Spleen (tissue), 11 donors: ENCODE measurements around the gene SFXN3. TPM values are rescaled to one million over a fixed set of nuclear protein-coding genes. Genes with fewer than 3 reads are reported as not detected.
A peak's percentile ranks its signal among the peaks of the same experiment; 100 is the strongest.

Experiments used
- DNase-seq: peaks from one replicate; pipeline ENCODE4 v3.0.0-alpha.2; 2020
- H3K27ac ChIP-seq, 8 donors: fragments of 200-600 bp; sonication (generic) in 7 of 8; 1 replicate in 4 of 8; 2 replicates in 4 of 8; pipeline versions ENCODE4 v1.5.0 to v1.8.0; 2016 to 2021; ENCODE audit warnings: inconsistent platforms in 4 of 8, mild to moderate bottlenecking in 4 of 8, moderate library complexity in 1 of 8
- H3K27me3 ChIP-seq, 7 donors: fragments of 200-600 bp; sonication (generic) in 6 of 7; replicated peaks in 1 of 7; 1 replicate in 4 of 7; 2 replicates in 3 of 7; pipeline versions ENCODE4 v1.5.0 to v1.8.0; 2016 to 2021; ENCODE audit warnings: inconsistent platforms in 3 of 7, mild to moderate bottlenecking in 1 of 7
- H3K36me3 ChIP-seq, 6 donors: fragments of 200-600 bp; sonication (generic) in 5 of 6; 1 replicate in 4 of 6; 2 replicates in 2 of 6; pipeline versions ENCODE4 v1.5.0 to v1.8.0; 2016 to 2021; ENCODE audit warnings: inconsistent platforms in 2 of 6
- H3K4me1 ChIP-seq, 6 donors: fragments of 200-600 bp; sonication (generic) in 5 of 6; 1 replicate in 3 of 6; 2 replicates in 3 of 6; pipeline versions ENCODE4 v1.5.0 to v1.8.0; 2016 to 2021; ENCODE audit warnings: inconsistent platforms in 3 of 6
- H3K4me3 ChIP-seq, 8 donors: fragments of 200-600 bp; sonication (generic) in 7 of 8; 1 replicate in 4 of 8; 2 replicates in 4 of 8; pipeline versions ENCODE4 v1.5.0 to v1.8.0; 2016 to 2021; ENCODE audit warnings: inconsistent platforms in 4 of 8, mild to moderate bottlenecking in 4 of 8, moderate library complexity in 2 of 8
- H3K9me3 ChIP-seq, 8 donors: fragments of 200-600 bp; sonication (generic) in 7 of 8; 1 replicate in 4 of 8; 2 replicates in 4 of 8; pipeline versions ENCODE4 v1.5.0 to v1.8.0; 2016 to 2021; ENCODE audit warnings: inconsistent platforms in 4 of 8
- CTCF ChIP-seq, 11 experiments: fragments of 200-600 bp in 7 of 11; fragments of 450-650 bp in 4 of 11; sonication (generic) in 4 of 11; IDR thresholded peaks in 8 of 11; conservative IDR thresholded peaks in 3 of 11; 1 replicate in 7 of 11; 2 replicates in 4 of 11; pipeline versions ENCODE4 v1.4.0 to v1.8.0; 2016 to 2021; ENCODE audit warnings: antibody characterized with exemption in 11 of 11, inconsistent platforms in 4 of 11, mild to moderate bottlenecking in 1 of 11
- POLR2A ChIP-seq, 3 donors: fragments of 450-650 bp; IDR thresholded peaks; one replicate each; pipeline ENCODE4 v1.5.1; 2017; ENCODE audit warnings: antibody characterized with exemption in 3 of 3, mild to moderate bottlenecking in 1 of 3
- POLR2AphosphoS5 ChIP-seq, 3 donors: sonication (generic); formaldehyde crosslinking; IDR thresholded peaks; one replicate each; pipeline ENCODE4 v1.5.1; 2017; ENCODE audit warnings: antibody characterized with exemption in 3 of 3
- WGBS, 5 donors: extraction: QIAGEN DNeasy Blood & Tissue Kit in 3 of 5; methylation state at CpG; one replicate each; pipeline versions ENCODE4 v1.1.5 to v1.1.7; 2013 to 2018; 5-methylcytosine and 5-hydroxymethylcytosine counted together
- intact Hi-C: fragments of 100-400 bp; cut with DNase I; formaldehyde crosslinking; loops from one replicate; pipeline ENCODE4 v1.15.0; 2023; ENCODE audit warnings: low total_unique reads
- polyA plus RNA-seq, 3 donors: library from polyadenylated mRNA; stranded (reverse); fragments of 200-250 nt; gene quantifications; one replicate each; pipeline ENCODE4 v1.2.1, GENCODE V29; 2013
- total RNA-seq, 7 donors: library from RNA; depleted of rRNA in 3 of 7; stranded (reverse); fragments of >200 nt in 3 of 7; fragmentation: NEBNext Ultra II Directional in 4 of 7; extraction: Animal tissue kit (Norgen Biotek cat#: 25700) in 4 of 7; gene quantifications; one replicate each; pipeline versions ENCODE4 v1.1.0 to v1.2.1, GENCODE V29; 2016 to 2021
- donor health status: healthy with polysubstance abuse.
- donor health status: DM: no; HTN: no; CAD: no; lungs with moderate emphysema.
- donor health status: DM: no; HTN: no; CAD: no.
- donor health status: Bipolar disorder and iron deficiency.
- donor health status: healthy.
- donor health status: DM: no; HTN: no; CAD: no.
- donor health status: DM: yes; HTN: yes; CAD: no.

Gene SFXN3
- total and polyA plus RNA-seq, 10 donors, result 7.9 to 70.0 (median 38.5) TPM

GRCh38 chr10:101006593-101007098 lies 24.4 kb upstream of the SFXN3 start:
- peaks cover 0 to 54% (median 31%) of the 10 kb centered on the region in 6 donors for H3K36me3 ChIP-seq
- DNase-seq, result peak; percentile 75
- intact Hi-C loops, result no loop called here
- H3K27ac ChIP-seq, result peak overlapping the region in 4 of 8 donors; percentile 31 to 51 (median 37)
- 82 to 95% (median 90%) methylated on average over 20 to 33 of the region's 33 CpGs for WGBS, 5 donors
- H3K9me3 ChIP-seq, result no peaks in the 10 kb centered on the region
- no peaks in the 10 kb centered on the region for H3K27me3 ChIP-seq
- no peak overlapping the region for H3K4me3 ChIP-seq
- TF ChIP-seq POLR2A (IDR thresholded peaks at IDR 0.05) (no peak), POLR2AphosphoS5 (IDR thresholded peaks at IDR 0.05) (peak in 1 of 3 donors; percentile 62)
- H3K4me1 ChIP-seq, result peaks cover 0 to 67% (median 19%) of the 10 kb centered on the region in 6 donors

GRCh38 chr10:101007099-101007711 lies 23.8 kb upstream of the SFXN3 start:
- H3K27ac ChIP-seq, result peak overlapping the region in 5 of 8 donors; percentile 31 to 51 (median 38)
- H3K4me3 ChIP-seq, result no peak overlapping the region
- no peak for DNase-seq
- intact Hi-C loops, result no loop called here
- H3K9me3 ChIP-seq, result no peaks in the 10 kb centered on the region
- H3K36me3 ChIP-seq, result peaks cover 0 to 54% (median 31%) of the 10 kb centered on the region in 6 donors
- H3K27me3 ChIP-seq, result no peaks in the 10 kb centered on the region
- no peak for TF ChIP-seq CTCF (IDR thresholded peaks at IDR 0.05 in 8 of 11, conservative IDR thresholded peaks at IDR 0.05 in 3 of 11)
- TF ChIP-seq POLR2A (IDR thresholded peaks at IDR 0.05), result no peak
- TF ChIP-seq POLR2AphosphoS5 (IDR thresholded peaks at IDR 0.05), result no peak
- H3K4me1 ChIP-seq, result peaks cover 0 to 65% (median 16%) of the 10 kb centered on the region in 6 donors
- WGBS, 5 donors, result 48 to 83% (median 67%) methylated on average over 8 to 11 of the region's 11 CpGs

GRCh38 chr10:101007915-101008822 lies 22.9 kb upstream of the SFXN3 start:
- 62 to 81% (median 69%) methylated on average over 8 to 13 of the region's 13 CpGs for WGBS, 5 donors
- H3K4me1 ChIP-seq, result peaks cover 6 to 65% (median 19%) of the 10 kb centered on the region in 6 donors

More at GRCh38 chr10:101007915-101008822, 22.9 kb upstream of the SFXN3 start:
- no peaks in the 10 kb centered on the region for H3K27me3 ChIP-seq
- intact Hi-C loops, result no loop called here
- no peaks in the 10 kb centered on the region for H3K9me3 ChIP-seq
- peak overlapping the region in 5 of 8 donors; percentile 31 to 51 (median 45) for H3K27ac ChIP-seq
- H3K4me3 ChIP-seq, result no peak overlapping the region
- DNase-seq, result no peak
- H3K36me3 ChIP-seq, result peaks cover 0 to 44% (median 30%) of the 10 kb centered on the region in 6 donors
- no peak for TF ChIP-seq CTCF (IDR thresholded peaks at IDR 0.05 in 8 of 11, conservative IDR thresholded peaks at IDR 0.05 in 3 of 11)
- peak in 1 of 3 donors; percentile 17 for TF ChIP-seq POLR2AphosphoS5 (IDR thresholded peaks at IDR 0.05)
